Measurements from ENCODE around the gene MAGI2. TPM values are rescaled to one million over a fixed set of nuclear protein-coding genes. Genes with fewer than 3 reads are reported as not detected.

The MAGI2 gene
- polyA plus RNA-seq, 1 experiment = 0.81 TPM

DNA sequence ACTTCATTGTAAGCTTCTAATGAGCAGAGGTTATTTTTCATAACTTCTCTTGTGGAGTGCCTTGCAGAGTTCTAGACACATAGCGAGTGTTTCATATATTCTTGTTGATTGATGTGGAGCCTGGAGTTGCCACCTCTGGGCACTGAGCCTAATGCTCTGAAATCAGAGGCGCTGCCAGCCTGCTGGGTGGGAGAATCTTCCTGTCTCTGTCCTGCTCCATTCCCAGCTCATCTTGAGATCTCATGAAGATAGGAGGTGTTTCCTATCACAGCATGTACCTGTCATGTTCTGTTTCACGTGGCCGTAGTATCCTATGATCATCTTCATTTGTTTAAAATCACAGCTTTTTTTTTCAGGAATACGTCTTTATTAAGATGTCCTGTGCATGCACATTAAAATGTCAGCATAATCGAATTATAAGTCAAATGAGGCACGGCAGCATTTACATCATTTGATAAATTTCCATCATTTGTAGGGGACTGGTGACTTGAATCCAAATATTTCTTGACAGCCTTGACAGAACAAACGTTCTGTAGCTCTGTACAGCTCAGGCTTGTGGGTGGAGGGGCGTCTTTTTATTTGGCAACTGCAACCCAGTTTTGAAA lies 1261.9 kb downstream of the MAGI2 start:
- ChIA-PET CTCF (interaction anchor here (1.7 kb wide), 1 partner anchor 11 kb away, joined by 7 read pairs; no protein-coding TSS in a partner anchor), POLR2A (interaction anchor here (0.5 kb wide), 1 partner anchor 109 kb away, joined by 3 read pairs; no protein-coding TSS in a partner anchor)
- H3K4me3 ChIP-seq (ENCODE audit: low read depth, low read length) = no peak overlapping the region
- no peaks in the 10 kb centered on the region for H3K27me3 ChIP-seq (ENCODE audit: control insufficient read depth, insufficient read depth, low read length)
- no peak for DNase-seq (ENCODE audit: low read depth)
- no peaks in the 10 kb centered on the region for H3K36me3 ChIP-seq (ENCODE audit: control insufficient read depth, insufficient read depth, low read length)
- TF ChIP-seq, protein P1, sequence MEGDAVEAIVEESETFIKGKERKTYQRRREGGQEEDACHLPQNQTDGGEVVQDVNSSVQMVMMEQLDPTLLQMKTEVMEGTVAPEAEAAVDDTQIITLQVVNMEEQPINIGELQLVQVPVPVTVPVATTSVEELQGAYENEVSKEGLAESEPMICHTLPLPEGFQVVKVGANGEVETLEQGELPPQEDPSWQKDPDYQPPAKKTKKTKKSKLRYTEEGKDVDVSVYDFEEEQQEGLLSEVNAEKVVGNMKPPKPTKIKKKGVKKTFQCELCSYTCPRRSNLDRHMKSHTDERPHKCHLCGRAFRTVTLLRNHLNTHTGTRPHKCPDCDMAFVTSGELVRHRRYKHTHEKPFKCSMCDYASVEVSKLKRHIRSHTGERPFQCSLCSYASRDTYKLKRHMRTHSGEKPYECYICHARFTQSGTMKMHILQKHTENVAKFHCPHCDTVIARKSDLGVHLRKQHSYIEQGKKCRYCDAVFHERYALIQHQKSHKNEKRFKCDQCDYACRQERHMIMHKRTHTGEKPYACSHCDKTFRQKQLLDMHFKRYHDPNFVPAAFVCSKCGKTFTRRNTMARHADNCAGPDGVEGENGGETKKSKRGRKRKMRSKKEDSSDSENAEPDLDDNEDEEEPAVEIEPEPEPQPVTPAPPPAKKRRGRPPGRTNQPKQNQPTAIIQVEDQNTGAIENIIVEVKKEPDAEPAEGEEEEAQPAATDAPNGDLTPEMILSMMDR (IDR thresholded peaks at IDR 0.05; ENCODE audit: insufficient read depth, low read depth, low read length) = no peak

- Histone ChIP-seq H3K27me3 (ENCODE audit: control insufficient read depth, insufficient read depth, low read length) (no peaks in the 10 kb centered on the region), H3K4me3 (ENCODE audit: low read depth, low read length) (no peak overlapping the region), H3K36me3 (ENCODE audit: control insufficient read depth, insufficient read depth, low read length) (no peaks in the 10 kb centered on the region)
- DNase-seq (ENCODE audit: low read depth) = no peak
- TF ChIP-seq, protein P1 (IDR thresholded peaks at IDR 0.05; ENCODE audit: insufficient read depth, low read depth, low read length) = no peak
- CTCF ChIA-PET = interaction anchor here (1.3 kb wide), 1 partner anchor 29 kb away, joined by 4 read pairs; no protein-coding TSS in a partner anchor
- POLR2A ChIA-PET = no interaction called here
Observed at GRCh38 chr7:78189762-78190161, 1263.7 kb downstream of the MAGI2 start.

DNA sequence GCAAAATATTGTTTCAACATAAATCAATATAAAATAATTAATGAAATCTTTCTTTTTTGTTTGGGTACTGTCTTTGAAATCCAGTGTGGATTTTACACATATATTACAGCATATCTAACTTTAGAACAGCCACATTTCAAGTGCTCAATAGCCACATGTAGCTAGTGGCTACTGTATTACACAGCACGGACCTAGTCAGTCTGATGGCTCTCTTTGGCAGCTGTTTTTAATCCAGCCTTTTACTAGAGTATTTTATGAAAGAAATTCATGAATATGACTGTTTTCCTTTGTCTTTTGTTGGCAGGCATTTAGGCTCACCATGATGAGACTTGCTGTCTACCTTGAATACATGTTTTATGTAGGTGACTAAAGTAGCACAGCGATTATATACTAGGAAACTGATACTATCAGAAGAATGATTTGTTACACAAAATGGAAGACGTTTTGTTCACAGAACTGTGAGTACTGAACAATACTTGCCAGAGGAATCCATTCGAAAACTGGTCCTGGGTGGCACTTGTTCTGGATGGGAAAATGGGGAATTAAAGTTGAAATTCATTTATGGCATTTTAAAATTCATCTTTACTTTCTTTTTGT lies 1268.2 kb downstream of the MAGI2 start:
- ChIA-PET POLR2A (no interaction called here), CTCF (no interaction called here)
- TF ChIP-seq, protein P1 (IDR thresholded peaks at IDR 0.05; ENCODE audit: insufficient read depth, low read depth, low read length) = no peak
- Histone ChIP-seq H3K4me3 (ENCODE audit: low read depth, low read length) (no peak overlapping the region), H3K36me3 (ENCODE audit: control insufficient read depth, insufficient read depth, low read length) (no peaks in the 10 kb centered on the region), H3K27me3 (ENCODE audit: control insufficient read depth, insufficient read depth, low read length) (no peaks in the 10 kb centered on the region)
- DNase-seq (ENCODE audit: low read depth) = no peak

DNA sequence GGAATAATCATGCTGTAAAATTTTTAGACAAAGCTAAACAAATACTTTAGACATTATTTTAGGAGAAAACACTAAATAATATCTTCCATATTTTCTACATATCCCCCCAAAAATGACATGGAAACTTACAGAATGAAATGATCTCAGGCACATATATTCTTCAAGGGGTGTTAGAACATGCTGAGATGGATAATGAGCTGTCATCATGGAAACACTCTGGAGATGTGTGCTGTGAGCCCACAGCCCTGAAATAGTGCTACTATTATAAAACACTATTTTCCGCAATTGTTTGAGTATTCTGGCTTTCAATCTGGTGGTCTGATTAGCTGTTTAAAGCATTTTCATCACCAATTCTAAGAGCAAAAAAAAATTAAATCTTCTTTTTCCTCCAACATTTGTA lies 1269.2 kb downstream of the MAGI2 start:
- CTCF ChIA-PET = interaction anchor here (0.9 kb wide), 1 partner anchor 15 kb away, joined by 3 read pairs; no protein-coding TSS in a partner anchor
- H3K27me3 ChIP-seq (ENCODE audit: control insufficient read depth, insufficient read depth, low read length) = no peaks in the 10 kb centered on the region
- TF ChIP-seq, protein P1 (IDR thresholded peaks at IDR 0.05; ENCODE audit: insufficient read depth, low read depth, low read length) = no peak
- POLR2A ChIA-PET = no interaction called here
- H3K36me3 ChIP-seq (ENCODE audit: control insufficient read depth, insufficient read depth, low read length) = no peaks in the 10 kb centered on the region
- no peak overlapping the region for H3K4me3 ChIP-seq (ENCODE audit: low read depth, low read length)
- no peak for DNase-seq (ENCODE audit: low read depth)

DNA sequence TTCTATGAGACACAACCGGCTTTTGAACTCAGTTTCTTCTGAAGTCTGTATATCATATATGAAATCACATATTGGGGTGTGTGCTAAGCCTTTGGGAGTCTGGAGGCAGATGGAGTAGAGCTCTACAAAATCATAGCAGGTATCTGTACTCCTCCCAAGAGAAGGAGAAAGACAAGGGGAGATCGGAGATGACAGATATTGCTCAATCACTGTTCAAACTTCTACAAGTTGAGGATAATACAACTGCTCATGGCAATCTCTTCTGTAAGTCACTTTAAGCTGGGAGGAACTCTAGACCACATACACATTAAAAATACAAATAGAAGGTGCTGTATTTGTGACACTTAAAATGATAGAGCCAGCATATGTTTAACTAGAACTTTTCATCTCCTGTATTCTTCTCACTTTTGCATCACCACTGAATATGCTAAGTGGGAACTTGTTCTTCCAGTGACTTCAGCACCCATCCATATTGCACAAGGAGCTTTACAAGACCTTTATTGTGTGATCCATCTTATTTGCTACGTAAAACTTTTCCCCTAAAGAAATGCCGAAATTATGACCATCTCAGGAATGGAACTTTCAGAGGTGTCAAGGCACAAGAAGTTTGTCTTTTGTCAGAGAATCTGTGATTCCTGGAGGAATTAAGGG lies 1273.5 kb downstream of the MAGI2 start:
- CTCF ChIA-PET = interaction anchor here (1.3 kb wide), 1 partner anchor 12 kb away, joined by 7 read pairs; no protein-coding TSS in a partner anchor
- H3K27me3 ChIP-seq (ENCODE audit: control insufficient read depth, insufficient read depth, low read length) = no peaks in the 10 kb centered on the region
- TF ChIP-seq, protein P1 (IDR thresholded peaks at IDR 0.05; ENCODE audit: insufficient read depth, low read depth, low read length) = no peak
- POLR2A ChIA-PET = interaction anchor here (0.7 kb wide), 1 partner anchor 912 kb away, joined by 4 read pairs; no protein-coding TSS in a partner anchor
- DNase-seq (ENCODE audit: low read depth) = no peak
- no peaks in the 10 kb centered on the region for H3K36me3 ChIP-seq (ENCODE audit: control insufficient read depth, insufficient read depth, low read length)
- H3K4me3 ChIP-seq (ENCODE audit: low read depth, low read length) = no peak overlapping the region

Measured in BJ (cell line).